ENCODE measurements around the gene ALK. TPM values are rescaled to one million over a fixed set of nuclear protein-coding genes. Genes with fewer than 3 reads are reported as not detected.

Gene ALK
- total RNA-seq, 4 donors from 2014 or later: 0.19 TPM; not detected in 3

DNA sequence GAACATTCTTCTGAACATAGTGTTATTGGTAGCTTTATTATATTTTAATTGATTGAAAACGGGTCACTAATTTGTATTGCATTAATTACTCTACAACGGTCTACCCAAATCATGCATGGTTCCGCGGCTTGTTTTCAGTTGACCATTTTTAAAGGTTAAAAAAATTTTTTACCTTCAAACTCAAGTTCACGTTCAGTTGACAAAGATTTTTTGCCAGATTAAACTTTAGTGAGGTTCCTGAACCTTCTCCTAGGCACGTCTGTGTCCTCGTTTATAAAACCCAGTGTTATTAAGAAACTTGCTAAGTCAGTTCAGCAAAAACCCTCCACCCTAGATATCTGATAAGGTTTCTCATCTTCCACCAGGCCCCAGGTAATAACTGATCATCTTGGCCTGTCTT lies 331.2 kb downstream of the ALK start:
- TF ChIP-seq POLR2A (IDR thresholded peaks at IDR 0.05): no peak
- TF ChIP-seq, protein P1, sequence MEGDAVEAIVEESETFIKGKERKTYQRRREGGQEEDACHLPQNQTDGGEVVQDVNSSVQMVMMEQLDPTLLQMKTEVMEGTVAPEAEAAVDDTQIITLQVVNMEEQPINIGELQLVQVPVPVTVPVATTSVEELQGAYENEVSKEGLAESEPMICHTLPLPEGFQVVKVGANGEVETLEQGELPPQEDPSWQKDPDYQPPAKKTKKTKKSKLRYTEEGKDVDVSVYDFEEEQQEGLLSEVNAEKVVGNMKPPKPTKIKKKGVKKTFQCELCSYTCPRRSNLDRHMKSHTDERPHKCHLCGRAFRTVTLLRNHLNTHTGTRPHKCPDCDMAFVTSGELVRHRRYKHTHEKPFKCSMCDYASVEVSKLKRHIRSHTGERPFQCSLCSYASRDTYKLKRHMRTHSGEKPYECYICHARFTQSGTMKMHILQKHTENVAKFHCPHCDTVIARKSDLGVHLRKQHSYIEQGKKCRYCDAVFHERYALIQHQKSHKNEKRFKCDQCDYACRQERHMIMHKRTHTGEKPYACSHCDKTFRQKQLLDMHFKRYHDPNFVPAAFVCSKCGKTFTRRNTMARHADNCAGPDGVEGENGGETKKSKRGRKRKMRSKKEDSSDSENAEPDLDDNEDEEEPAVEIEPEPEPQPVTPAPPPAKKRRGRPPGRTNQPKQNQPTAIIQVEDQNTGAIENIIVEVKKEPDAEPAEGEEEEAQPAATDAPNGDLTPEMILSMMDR (IDR thresholded peaks at IDR 0.05): no peak
- Histone ChIP-seq H3K9me3 (no peaks in the 10 kb centered on the region), H3K36me3 (no peaks in the 10 kb centered on the region), H3K27ac (no peak overlapping the region), H3K4me1 (no peaks in the 10 kb centered on the region), H3K4me3 (no peak overlapping the region), H3K27me3 (no peaks in the 10 kb centered on the region)
- intact Hi-C loops (cut with DNase I): no loop called here
- WGBS, 2 donors: 77 to 82% methylated on average over 7 of the region's 7 CpGs
- no peak for DNase-seq

DNA sequence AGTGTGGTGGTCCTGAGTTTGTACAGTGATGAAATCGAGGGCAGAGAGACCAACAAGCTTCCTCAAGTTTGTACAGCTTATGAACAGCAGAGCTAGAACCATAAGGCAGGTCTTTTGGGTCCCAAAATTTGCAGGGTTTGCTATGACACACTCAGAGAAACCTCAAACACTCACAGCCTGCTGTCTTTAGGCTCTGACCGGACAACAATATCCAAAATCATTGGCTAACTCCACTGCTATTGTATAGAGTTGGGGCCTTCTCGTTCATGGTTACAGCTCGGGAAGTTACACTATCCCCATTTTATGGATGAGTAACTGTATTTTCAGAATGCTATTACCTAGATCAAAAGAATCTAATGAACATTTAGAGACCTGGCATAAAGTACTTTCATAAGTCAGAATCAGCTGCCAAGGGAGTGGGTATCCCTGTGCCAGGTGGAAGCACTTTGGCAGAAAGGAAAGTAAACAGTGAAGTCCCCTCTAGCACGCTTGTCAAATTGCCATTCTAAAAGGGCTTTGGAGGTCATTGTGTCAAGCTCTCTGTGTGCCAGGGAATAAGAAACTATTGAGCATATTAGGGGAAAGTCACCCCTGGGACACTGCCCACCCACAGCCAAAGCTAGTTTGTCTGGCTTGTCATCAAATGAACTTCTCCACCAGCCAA lies 331.8 kb downstream of the ALK start:
- H3K27ac ChIP-seq: no peak overlapping the region
- no peaks in the 10 kb centered on the region for H3K27me3 ChIP-seq
- no peaks in the 10 kb centered on the region for H3K4me1 ChIP-seq
- H3K4me3 ChIP-seq: no peak overlapping the region
- intact Hi-C loops (cut with DNase I): no loop called here
- H3K36me3 ChIP-seq: no peaks in the 10 kb centered on the region
- no peaks in the 10 kb centered on the region for H3K9me3 ChIP-seq
- TF ChIP-seq, protein P1 (IDR thresholded peaks at IDR 0.05): no peak
- TF ChIP-seq POLR2A (IDR thresholded peaks at IDR 0.05): no peak
- WGBS, 2 donors: 50 to 56% methylated on average over 5 of the region's 5 CpGs
- no peak for DNase-seq

- no peaks in the 10 kb centered on the region for H3K9me3 ChIP-seq
- TF ChIP-seq, protein P1 (IDR thresholded peaks at IDR 0.05): no peak
- no peak for TF ChIP-seq POLR2A (IDR thresholded peaks at IDR 0.05)
- WGBS, 2 donors: 78 to 82% methylated on average over 5 of the region's 5 CpGs
- H3K27me3 ChIP-seq: no peaks in the 10 kb centered on the region
- H3K4me1 ChIP-seq: no peaks in the 10 kb centered on the region
- no peak overlapping the region for H3K27ac ChIP-seq
- DNase-seq: no peak
- no peaks in the 10 kb centered on the region for H3K36me3 ChIP-seq
- intact Hi-C loops (cut with DNase I): no loop called here
- H3K4me3 ChIP-seq: no peak overlapping the region
Measured at GRCh38 chr2:29587402-29588190, 333.8 kb downstream of the ALK start.

GRCh38 chr2:29586919-29587318 lies 334.5 kb downstream of the ALK start:
- intact Hi-C loops (cut with DNase I): no loop called here
- Histone ChIP-seq H3K36me3 (no peaks in the 10 kb centered on the region), H3K4me3 (no peak overlapping the region), H3K4me1 (no peaks in the 10 kb centered on the region), H3K27ac (no peak overlapping the region), H3K27me3 (no peaks in the 10 kb centered on the region), H3K9me3 (no peaks in the 10 kb centered on the region)
- TF ChIP-seq POLR2A (IDR thresholded peaks at IDR 0.05): no peak
- TF ChIP-seq, protein P1 (IDR thresholded peaks at IDR 0.05): no peak
- no peak for DNase-seq
- 67 to 80% methylated on average over 1 of the region's 1 CpG for WGBS, 2 donors

- peaks cover 0 to 8% (median 0%) of the 10 kb centered on the region in 4 donors for H3K27me3 ChIP-seq
- H3K36me3 ChIP-seq: no peaks in the 10 kb centered on the region
- DNase-seq: no peak
- H3K4me3 ChIP-seq: no peak overlapping the region
- H3K27ac ChIP-seq: no peak overlapping the region
- 77 to 100% methylated on average over 1 of the region's 1 CpG for WGBS, 2 donors
- intact Hi-C loops (cut with DNase I): no loop called here
- TF ChIP-seq, protein P1 (IDR thresholded peaks at IDR 0.05): no peak
- H3K9me3 ChIP-seq: no peaks in the 10 kb centered on the region
- H3K4me1 ChIP-seq: no peaks in the 10 kb centered on the region
Measured at GRCh38 chr2:29583548-29584156, 337.7 kb downstream of the ALK start.
